WI38 (cell line): Measurements from ENCODE around the gene BCL2L14.

Source experiments
- H3K4me3 ChIP-seq: 2 replicates; pipeline ENCODE4 v1.5.1; 2011; ENCODE audit warnings: low read depth, mild to moderate bottlenecking, control low read depth, low read length
- TF ChIP-seq, protein P1 (sequence below): IDR thresholded peaks from 2 replicates; pipeline ENCODE4 v1.5.1; 2012; ENCODE audit warnings: low read depth, mild to moderate bottlenecking, control low read depth, low read length

Gene BCL2L14, protein sequence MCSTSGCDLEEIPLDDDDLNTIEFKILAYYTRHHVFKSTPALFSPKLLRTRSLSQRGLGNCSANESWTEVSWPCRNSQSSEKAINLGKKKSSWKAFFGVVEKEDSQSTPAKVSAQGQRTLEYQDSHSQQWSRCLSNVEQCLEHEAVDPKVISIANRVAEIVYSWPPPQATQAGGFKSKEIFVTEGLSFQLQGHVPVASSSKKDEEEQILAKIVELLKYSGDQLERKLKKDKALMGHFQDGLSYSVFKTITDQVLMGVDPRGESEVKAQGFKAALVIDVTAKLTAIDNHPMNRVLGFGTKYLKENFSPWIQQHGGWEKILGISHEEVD

DNA sequence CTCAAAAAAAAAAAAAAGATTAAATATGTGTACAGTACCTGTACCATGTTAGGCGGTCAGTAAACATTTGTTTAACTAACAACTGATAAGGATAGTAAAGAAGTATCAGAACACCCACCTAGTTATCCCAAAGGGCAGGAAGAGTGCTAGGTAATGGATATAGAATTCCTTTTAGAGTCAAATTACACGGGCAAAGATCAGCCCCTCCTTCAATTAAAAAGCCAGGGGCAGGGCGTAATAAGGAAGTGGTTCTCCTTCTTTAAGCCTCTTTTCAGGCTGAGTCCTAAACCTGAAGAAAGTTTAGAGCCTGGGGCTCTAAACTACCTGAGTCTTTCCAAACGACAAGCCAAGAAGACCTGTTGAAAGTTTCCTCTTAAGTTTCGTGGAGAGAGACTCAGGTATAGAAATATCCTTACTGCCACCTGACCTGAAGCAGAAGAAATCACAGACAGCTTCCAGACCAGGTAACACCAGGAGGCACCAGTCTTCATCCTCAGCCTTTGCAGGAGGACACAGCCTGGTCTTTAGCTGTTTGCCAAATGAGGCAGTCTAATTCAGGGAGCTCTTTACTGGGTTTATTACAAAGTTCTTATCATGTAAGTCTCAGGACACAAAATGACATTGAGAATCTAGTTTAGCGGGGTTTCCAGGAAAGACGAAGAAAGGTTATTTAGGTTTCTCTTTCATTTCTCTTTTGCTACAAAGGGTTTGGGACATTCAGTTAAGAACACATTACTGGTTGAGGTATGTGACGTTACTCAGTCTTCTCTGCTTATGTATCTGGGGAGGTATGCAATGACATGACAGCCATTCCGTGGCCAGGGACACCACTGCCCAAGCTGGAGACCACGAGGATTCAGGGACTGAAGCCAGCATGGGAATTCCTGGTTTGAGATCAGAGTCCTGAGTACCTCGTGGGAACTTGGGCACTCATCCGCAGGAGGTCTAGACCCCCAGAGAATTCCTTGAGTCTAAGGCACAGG, at the start of gene BCL2L14:
BCL2L14 (plus strand) TSS at position 266 of the 983 bp plus-strand sequence. CDS start 8,367 bp downstream, outside the sequence.
- TF ChIP-seq, protein P1, sequence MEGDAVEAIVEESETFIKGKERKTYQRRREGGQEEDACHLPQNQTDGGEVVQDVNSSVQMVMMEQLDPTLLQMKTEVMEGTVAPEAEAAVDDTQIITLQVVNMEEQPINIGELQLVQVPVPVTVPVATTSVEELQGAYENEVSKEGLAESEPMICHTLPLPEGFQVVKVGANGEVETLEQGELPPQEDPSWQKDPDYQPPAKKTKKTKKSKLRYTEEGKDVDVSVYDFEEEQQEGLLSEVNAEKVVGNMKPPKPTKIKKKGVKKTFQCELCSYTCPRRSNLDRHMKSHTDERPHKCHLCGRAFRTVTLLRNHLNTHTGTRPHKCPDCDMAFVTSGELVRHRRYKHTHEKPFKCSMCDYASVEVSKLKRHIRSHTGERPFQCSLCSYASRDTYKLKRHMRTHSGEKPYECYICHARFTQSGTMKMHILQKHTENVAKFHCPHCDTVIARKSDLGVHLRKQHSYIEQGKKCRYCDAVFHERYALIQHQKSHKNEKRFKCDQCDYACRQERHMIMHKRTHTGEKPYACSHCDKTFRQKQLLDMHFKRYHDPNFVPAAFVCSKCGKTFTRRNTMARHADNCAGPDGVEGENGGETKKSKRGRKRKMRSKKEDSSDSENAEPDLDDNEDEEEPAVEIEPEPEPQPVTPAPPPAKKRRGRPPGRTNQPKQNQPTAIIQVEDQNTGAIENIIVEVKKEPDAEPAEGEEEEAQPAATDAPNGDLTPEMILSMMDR: no peak
- H3K4me3 ChIP-seq: no peak within 1 kb of the TSS

DNA sequence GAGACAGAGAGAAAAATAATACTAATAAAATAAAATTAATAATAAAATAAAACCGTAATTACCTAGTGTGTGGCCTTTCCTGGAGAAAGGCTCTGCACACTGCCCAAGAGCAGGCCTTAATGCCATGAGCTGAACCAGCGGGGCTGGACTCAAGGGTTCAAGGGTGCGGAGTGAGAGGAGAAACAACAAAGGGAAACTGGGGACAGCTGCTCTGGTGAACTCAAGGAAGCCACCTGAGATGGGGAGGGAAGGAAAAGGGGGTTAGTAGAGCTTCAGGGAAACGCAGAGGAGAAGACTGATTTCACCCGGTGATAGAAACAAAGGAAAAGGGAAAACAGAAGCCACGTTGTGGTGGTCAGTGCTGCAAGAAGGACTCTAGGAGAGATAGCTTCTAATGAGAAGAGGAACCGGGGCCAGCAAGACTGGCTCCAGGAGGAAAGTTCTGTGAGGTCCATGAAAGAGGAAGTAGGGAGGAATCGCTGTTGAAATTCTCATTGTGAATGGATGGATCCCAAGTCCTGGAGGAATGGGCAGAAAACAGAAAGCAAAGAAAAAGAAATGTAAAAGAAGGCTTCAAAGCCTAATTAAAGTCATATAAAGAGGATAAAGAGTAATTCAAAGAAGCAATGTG, 48.3 kb upstream of the BCL2L14 start:
- no peak overlapping the region for H3K4me3 ChIP-seq
- TF ChIP-seq, protein P1: no peak

DNA sequence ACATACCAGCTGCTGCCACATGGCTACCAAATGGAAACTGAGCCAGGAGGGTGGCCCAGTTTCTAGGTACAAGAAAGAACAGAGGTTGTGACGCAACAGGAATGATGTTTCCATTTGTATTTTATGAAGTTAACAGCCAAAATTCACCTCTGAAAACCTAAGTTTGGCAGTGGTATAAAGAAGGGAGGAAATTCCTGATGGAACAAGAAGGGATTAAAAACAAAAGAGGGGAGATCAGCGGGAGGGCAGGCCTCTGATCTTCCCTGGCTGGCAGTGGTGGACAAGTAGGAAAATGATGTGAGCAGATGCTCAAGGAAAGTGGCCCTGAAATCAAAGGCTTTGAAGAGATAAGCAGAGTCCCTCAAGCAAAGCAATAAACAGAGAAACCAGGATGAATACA, 47.3 kb upstream of the BCL2L14 start:
- TF ChIP-seq, protein P1: no peak
- H3K4me3 ChIP-seq: no peak overlapping the region

DNA sequence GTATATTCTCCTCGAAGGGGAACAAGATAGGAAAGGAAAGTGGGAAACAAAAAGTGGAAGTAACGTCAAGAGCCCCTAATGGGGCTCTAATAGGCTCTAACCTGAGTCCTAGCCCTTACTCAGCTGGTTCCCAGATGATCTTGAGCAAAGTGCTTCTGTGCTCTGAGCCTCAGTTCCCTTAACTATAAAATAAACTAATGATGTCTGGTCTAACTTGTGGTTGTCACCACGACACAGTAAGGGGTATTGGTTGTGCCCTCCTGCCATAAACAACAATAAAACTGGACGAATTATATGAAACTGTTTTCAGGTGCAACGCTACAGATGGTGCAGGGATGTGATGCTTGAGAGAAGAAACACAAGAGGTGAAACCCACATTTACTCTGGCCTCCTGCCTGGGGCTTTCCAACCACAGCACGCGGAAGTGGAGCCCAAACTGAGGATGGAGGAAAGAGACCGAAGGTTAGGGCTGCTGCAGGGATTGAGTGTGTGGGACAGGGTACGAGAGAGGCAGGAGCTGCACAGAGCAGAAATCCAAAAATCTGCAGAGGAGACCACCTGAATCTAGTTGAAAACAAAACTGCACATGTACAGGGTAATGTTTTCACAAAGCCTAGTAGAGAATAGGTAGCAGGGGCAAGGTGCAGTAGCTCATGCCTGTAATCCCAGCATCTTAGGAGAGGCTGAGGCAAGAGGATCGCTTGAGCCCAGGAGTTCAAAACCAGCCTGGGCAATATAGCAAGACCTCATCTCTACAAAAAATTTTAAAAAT, 45.6 kb upstream of the BCL2L14 start:
- H3K4me3 ChIP-seq: no peak overlapping the region
- TF ChIP-seq, protein P1: no peak

DNA sequence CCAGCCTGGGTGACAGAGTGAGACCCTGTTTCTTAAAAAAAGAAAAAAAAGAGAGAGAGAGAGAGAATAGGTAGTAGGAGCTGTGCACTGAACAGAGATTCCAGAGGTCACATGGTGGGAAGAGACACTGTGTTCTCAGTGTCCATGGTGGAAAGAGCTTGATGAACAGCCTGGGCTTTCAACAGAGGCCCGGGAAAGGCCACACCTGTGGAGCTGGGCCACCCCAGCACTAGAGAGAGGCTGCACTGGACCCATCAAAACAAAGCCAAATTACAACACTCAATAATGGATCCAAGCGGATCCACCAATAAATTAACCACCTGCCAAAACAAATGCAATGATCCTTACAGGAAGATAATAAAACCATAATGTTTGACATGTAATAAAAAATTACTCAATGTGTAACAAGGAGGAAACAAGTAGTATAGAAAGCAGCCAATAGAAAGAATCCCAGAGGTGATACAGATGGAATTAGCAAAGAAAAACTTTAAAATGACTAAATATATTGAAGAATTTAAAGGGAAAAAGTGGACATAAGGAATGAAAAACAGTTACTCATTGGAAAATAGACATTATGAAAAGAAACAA, 44.8 kb upstream of the BCL2L14 start:
- TF ChIP-seq, protein P1: no peak
- H3K4me3 ChIP-seq: no peak overlapping the region

DNA sequence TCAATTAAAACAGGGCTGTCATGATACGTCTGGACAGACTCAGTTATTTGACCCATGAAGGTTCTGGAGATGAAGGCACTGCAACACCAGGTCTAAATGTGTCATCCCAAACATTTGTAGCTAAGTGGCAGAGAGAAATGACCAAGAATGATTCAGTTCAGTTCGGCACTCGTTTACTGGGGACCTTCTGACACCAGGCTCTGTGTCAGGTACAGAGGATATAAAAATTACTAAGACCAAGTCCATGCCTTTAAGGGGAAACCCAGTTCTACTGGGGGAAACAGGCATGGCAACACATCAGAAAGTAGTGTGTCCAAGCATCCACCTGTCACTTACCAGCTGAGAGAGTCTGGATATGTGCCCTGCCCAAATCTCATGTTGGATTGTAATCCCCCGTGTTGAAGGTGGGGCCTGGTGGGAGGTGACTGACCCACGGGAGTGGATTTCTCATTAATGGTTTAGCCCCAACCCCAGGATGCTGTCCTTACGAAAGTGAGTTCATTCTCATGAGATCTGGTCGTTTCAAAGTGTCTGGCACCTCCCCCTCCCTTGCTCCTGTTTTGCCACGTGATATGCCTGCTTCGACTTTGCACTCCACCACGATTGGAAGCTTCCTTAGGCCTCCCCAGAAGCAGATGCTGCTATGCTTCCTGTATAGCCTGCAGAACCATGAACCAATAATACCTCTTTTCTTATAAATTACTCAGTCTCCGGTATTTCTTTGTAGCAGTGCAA, 41.9 kb upstream of the BCL2L14 start:
- TF ChIP-seq, protein P1: no peak
- H3K4me3 ChIP-seq: no peak overlapping the region
